NCI-H146 treated with DMSO at 0.1 percent for 48 hours (cell line): Measurements from ENCODE around the gene BTNL9.
"Not testable (repeated sequence)": the region's sequence is repeated elsewhere in the genome, so short reads cannot be mapped to it uniquely, and the experiment has no call there.

ENCODE experiments used
- DNase-seq: peaks from one replicate; lab custom pipeline; 2025; ENCODE audit not compliant: unreplicated experiment; lab: John Stamatoyannopoulos, UW

BTNL9 gene

GRCh38 chr5:181098762-181099601 lies 58.9 kb downstream of the BTNL9 start:
- DNase-seq: no peak

DNA sequence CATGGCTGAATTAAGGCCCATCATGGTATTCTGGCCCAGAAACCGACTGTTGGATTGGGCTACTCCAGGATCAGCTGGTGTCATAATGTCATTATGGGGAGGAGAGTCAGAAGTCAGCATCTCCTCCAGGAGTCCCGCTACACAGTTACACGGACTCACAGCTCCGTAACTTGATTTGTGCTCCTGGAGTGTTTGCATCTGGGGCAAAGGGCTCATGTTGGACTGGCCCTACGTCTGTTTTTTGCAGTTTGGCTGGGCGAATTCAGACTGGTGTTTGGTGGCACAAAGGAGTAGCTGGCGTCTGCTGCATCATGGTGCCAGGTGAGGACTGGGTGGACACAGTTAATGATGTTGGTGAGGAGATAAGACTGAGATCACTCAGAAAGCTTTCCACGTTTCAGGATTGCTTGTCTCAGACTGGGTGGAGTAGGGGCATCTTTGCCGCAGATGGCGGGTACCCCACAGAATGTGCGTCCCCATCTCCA lies 59.6 kb downstream of the BTNL9 start:
- no peak for DNase-seq

DNA sequence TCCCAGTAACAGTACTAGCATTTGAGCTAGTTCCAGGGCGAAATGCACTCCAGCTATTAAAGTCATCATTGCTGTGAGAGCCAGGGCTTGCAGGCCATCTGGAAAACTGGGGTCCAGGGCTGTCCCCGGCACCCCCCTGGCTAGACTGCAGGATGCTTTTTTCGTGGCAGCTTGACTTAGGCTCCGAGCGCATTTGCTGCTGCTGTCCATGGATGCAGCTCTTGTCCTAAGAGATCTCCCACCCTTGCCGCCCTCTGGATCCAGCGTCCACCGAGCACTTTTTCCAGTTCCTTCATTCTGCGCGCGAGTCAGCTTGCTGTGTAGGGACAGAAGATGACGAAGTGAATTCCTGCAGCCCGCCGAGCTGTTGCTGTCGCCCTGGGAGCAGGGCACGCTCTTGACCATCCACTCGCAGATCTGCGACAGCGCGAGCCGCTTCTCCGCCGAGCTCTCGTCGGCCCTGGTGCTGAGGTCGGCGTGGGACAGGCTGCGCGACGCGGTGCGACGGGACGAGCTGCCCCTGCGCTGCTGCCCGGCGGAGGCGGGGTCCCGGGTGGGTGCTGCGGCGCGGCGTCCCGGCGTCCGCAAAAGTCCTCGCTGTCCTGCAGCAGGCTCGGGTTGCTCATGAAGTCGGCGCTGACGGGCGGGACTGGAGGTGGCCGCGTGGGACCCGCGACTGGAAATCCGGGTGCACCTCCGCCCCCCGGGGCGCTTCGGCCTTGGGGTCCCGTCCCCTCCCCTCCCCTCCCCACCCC lies 60.2 kb downstream of the BTNL9 start:
- no peak for DNase-seq

GRCh38 chr5:181101030-181101641 lies 61.1 kb downstream of the BTNL9 start:
- not testable (repeated sequence) for DNase-seq

GRCh38 chr5:181101930-181102674 lies 62.0 kb downstream of the BTNL9 start:
- DNase-seq: not testable (repeated sequence)

DNA sequence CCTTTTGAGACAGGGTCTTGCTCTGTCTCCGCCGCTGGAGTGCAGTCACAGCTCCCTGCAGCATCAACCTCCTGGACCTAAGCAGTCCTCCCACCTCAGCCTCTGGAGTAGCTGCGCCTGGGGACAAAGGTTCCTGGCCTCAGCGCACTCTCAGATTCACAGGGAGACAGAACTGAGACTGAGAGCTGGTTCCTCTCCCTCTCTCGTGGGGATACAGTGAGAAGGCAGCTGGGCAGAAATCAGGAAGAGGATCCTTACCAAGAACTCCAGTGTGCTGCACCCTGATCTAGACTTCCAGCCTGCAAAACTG lies 64.1 kb downstream of the BTNL9 start:
- not testable (repeated sequence) for DNase-seq

- not testable (repeated sequence) for DNase-seq
These were observed 64.7 kb downstream of the BTNL9 start for GRCh38 chr5:181104606-181105390.

DNA sequence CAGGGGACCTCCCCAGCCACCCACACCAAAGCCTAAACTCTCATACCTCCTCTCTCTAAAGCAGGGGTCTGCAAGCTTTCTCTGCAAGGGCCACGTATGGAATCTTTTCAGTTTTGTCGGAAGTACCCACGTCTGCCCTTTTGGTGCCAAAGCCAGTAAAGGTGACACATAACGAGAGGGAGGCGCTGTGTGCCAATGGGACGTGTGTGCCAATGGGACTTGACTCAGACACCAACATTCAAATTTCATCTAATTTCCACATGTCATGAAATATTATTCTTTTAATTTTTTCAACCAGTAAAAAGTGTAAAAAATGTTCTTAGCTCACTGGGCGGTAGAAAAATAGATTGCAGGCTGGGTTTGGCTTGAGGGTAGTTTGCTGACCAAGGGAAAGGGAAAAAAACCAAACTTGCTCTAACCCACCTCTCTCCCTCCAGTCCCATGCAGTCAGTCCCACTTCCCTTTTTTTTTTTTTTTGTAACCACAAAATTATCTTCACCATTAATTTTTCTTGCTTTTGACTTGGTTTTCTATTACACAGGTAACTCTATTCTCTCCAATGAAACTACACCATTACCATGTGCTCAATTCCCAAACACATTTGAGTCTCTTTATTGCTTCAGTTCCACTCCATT lies 65.4 kb downstream of the BTNL9 start:
- DNase-seq: no peak

DNA sequence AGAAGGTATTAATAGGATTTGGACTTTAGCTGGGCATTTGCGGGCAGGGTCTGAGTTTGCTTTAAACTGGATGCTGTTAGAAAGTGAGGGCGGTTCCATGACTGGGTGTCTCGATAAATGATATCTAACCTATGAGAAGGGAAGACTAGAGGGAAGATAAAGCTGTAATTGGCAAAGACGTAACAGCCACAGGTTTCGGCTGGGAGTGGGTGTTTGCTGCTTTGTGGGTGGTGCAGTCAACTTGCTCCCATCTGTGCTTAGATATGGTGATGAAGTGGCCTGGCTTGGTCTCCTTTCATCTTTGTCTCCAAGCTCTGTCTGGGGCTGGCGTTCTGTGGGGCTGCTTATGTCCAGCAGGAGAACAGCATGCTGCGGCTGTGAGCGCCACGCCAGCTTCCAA lies 67.6 kb downstream of the BTNL9 start:
- no peak for DNase-seq

- no peak for DNase-seq
These were observed 68.6 kb downstream of the BTNL9 start for GRCh38 chr5:181108578-181109165.

DNA sequence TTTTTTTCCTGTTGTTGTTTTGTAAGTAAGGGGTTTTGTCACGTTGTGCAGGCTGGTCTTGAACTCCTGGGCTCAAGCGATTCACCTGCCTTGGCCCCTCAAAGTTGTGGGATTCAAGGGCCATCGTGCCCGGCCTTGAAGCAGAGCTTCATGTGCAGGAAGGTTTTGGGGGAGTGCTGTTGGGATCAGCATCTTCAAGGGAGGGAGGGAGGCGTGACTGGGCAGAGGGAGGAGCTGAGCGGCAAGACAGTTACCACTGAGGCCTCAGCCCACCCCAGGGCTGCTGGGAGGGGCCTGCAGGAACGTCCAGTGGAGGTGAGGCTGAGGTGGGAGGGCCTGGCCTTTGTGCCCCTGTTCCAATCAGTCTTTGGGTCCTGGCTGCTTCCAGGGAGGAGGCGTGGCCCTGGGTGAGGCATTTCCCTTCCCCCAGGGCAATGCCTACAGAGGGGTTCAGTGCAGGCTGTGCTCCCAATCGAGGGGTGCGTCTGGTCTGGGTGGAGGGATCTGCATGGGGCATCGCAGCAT lies 69.5 kb downstream of the BTNL9 start:
- DNase-seq: no peak

GRCh38 chr5:181111010-181111409 lies 70.9 kb downstream of the BTNL9 start:
- DNase-seq: no peak
